WTC11 (cell line): ENCODE results near the gene ZBTB16. TPM values are rescaled to one million over a fixed set of nuclear protein-coding genes. Genes with fewer than 3 reads are reported as not detected.

Experiments
- ATAC-seq: fragments of 200-7000 bp; cut with Tn5 transposase; 2 replicates; pipeline ENCODE4 v1.10.0; 2021; ENCODE audit warnings: mild to moderate bottlenecking, moderate library complexity
- CTCF ChIA-PET: fragments of 300-600 bp; sonication (Branson Sonifier 250); formaldehyde crosslinking; loops from one replicate; lab custom pipeline; 2021; ENCODE audit warnings: antibody characterized with exemption; lab: Charles Lee
- POLR2A ChIA-PET: fragments of 350-600 bp; sonication (Branson Sonifier 250); formaldehyde crosslinking; loops from one replicate; lab custom pipeline; 2021; ENCODE audit warnings: antibody characterized with exemption; lab: Charles Lee
- DNase-seq: peaks from one replicate; pipeline ENCODE4 v3.0.0; 2021; ENCODE audit warnings: low spot score
- H3K27ac Mint-ChIP-seq: 2 replicates; pipeline ENCODE4 v1.8.0; 2021; ENCODE audit warnings: mixed read lengths
- H3K27me3 Mint-ChIP-seq: 2 replicates; pipeline ENCODE4 v1.8.0; 2021; ENCODE audit warnings: low read depth, mild to moderate bottlenecking, moderate library complexity, mixed read lengths
- H3K36me3 Mint-ChIP-seq: 2 replicates; pipeline ENCODE4 v1.8.0; 2021; ENCODE audit warnings: mixed read lengths
- H3K4me1 Mint-ChIP-seq: 2 replicates; pipeline ENCODE4 v1.8.0; 2022; ENCODE audit warnings: mixed read lengths
- H3K4me3 Mint-ChIP-seq: 2 replicates; pipeline ENCODE4 v1.8.0; 2021; ENCODE audit warnings: mild to moderate bottlenecking, moderate library complexity, mixed read lengths
- H3K9me3 Mint-ChIP-seq: 2 replicates; pipeline ENCODE4 v1.8.0; 2021; ENCODE audit warnings: mixed read lengths
- CREM ChIP-seq: sonication (generic); formaldehyde crosslinking; IDR thresholded peaks from 2 replicates; pipeline ENCODE4 v1.8.1; 2022; ENCODE audit warnings: mild to moderate bottlenecking, missing genetic modification reagents, moderate library complexity
- ESRRA ChIP-seq: sonication (generic); formaldehyde crosslinking; IDR thresholded peaks from 2 replicates; pipeline ENCODE4 v1.8.1; 2022; ENCODE audit warnings: mild to moderate bottlenecking, missing genetic modification reagents, borderline replicate concordance
- GABPB1 ChIP-seq: sonication (generic); formaldehyde crosslinking; IDR thresholded peaks from 2 replicates; pipeline ENCODE4 v1.8.1; 2023; ENCODE audit warnings: mild to moderate bottlenecking, missing genetic modification reagents
- GRHL2 ChIP-seq: fragments of 250-450 bp; sonication (Bioruptor Pico); IDR thresholded peaks from 2 replicates; pipeline ENCODE4 v1.8.0; 2022; ENCODE audit warnings: mild to moderate bottlenecking, moderate library complexity; ENCODE audit not compliant: insufficient replicate concordance, severe bottlenecking
- MXD4 ChIP-seq: fragments of 250-450 bp; sonication (Bioruptor Pico); IDR thresholded peaks from 2 replicates; pipeline ENCODE4 v1.8.0; 2021; ENCODE audit warnings: mild to moderate bottlenecking, moderate library complexity, borderline replicate concordance
- NR2C2 ChIP-seq: sonication (generic); formaldehyde crosslinking; IDR thresholded peaks from 2 replicates; pipeline ENCODE4 v1.8.0; 2022; ENCODE audit warnings: mild to moderate bottlenecking, missing genetic modification reagents
- USF2 ChIP-seq: sonication (generic); formaldehyde crosslinking; IDR thresholded peaks from 2 replicates; pipeline ENCODE4 v1.8.1; 2023; ENCODE audit warnings: mild to moderate bottlenecking, missing genetic modification reagents, moderate library complexity
- ZNF532 ChIP-seq: fragments of 250-450 bp; sonication (Bioruptor Pico); IDR thresholded peaks from 2 replicates; pipeline ENCODE4 v1.9.0; 2021; ENCODE audit warnings: mild to moderate bottlenecking, borderline replicate concordance
- total RNA-seq: library from RNA; stranded (reverse); gene quantifications from 3 replicates; pipeline ENCODE4 v1.2.3, GENCODE V29; 2021
- TF ChIP-seq, protein P1 (sequence below): sonication (generic); formaldehyde crosslinking; IDR thresholded peaks from 2 replicates; pipeline ENCODE4 v1.8.1; 2022; ENCODE audit warnings: mild to moderate bottlenecking, moderate library complexity, missing genetic modification reagents
- TF ChIP-seq, protein P2 (sequence below): sonication (generic); formaldehyde crosslinking; IDR thresholded peaks from 2 replicates; pipeline ENCODE4 v1.8.0; 2022; ENCODE audit warnings: missing genetic modification reagents
- TF ChIP-seq, protein P3 (sequence below): sonication (generic); formaldehyde crosslinking; IDR thresholded peaks from 2 replicates; pipeline ENCODE4 v1.8.1; 2022; ENCODE audit warnings: low read depth, mild to moderate bottlenecking, moderate library complexity, missing genetic modification reagents, borderline replicate concordance

Gene ZBTB16
- total RNA-seq, 1 experiment from 2014 or later: 0.57 TPM

DNA sequence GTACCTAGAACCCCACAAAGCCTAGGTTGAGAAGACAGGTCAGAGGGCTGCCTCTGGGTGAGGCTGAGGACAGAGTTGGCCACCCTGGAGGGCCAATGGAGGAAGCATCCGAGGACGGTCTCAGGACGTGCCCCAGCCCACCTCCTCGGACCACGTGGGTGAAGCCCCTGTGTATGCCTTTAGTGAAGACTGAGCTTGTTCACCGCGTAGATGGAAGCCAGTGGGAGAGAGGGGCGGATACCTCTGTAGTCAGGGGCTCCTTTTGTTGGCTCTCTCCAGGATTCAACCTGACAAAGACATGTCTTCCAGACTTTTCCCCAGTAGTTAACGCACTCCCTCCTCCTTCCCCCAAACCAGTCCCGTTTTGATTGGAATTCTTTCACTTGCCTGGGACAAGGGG is 110.7 kb downstream of the ZBTB16 start:
- Mint-ChIP-seq H3K4me1 (peaks cover 28% of the 10 kb centered on the region), H3K27ac (no peak overlapping the region), H3K36me3 (no peaks in the 10 kb centered on the region), H3K4me3 (no peak overlapping the region), H3K27me3 (no peaks in the 10 kb centered on the region), H3K9me3 (no peaks in the 10 kb centered on the region)
- ATAC-seq (peak; percentile 55), DNase-seq (no peak)
- TF ChIP-seq, protein P1, sequence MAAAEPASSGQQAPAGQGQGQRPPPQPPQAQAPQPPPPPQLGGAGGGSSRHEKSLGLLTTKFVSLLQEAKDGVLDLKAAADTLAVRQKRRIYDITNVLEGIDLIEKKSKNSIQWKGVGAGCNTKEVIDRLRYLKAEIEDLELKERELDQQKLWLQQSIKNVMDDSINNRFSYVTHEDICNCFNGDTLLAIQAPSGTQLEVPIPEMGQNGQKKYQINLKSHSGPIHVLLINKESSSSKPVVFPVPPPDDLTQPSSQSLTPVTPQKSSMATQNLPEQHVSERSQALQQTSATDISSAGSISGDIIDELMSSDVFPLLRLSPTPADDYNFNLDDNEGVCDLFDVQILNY (CRISPR knock-in tag): no peak
- no peak for TF ChIP-seq GRHL2 (CRISPR knock-in tag)
- no peak for TF ChIP-seq ZNF532 (CRISPR knock-in tag)
- TF ChIP-seq, protein P2, sequence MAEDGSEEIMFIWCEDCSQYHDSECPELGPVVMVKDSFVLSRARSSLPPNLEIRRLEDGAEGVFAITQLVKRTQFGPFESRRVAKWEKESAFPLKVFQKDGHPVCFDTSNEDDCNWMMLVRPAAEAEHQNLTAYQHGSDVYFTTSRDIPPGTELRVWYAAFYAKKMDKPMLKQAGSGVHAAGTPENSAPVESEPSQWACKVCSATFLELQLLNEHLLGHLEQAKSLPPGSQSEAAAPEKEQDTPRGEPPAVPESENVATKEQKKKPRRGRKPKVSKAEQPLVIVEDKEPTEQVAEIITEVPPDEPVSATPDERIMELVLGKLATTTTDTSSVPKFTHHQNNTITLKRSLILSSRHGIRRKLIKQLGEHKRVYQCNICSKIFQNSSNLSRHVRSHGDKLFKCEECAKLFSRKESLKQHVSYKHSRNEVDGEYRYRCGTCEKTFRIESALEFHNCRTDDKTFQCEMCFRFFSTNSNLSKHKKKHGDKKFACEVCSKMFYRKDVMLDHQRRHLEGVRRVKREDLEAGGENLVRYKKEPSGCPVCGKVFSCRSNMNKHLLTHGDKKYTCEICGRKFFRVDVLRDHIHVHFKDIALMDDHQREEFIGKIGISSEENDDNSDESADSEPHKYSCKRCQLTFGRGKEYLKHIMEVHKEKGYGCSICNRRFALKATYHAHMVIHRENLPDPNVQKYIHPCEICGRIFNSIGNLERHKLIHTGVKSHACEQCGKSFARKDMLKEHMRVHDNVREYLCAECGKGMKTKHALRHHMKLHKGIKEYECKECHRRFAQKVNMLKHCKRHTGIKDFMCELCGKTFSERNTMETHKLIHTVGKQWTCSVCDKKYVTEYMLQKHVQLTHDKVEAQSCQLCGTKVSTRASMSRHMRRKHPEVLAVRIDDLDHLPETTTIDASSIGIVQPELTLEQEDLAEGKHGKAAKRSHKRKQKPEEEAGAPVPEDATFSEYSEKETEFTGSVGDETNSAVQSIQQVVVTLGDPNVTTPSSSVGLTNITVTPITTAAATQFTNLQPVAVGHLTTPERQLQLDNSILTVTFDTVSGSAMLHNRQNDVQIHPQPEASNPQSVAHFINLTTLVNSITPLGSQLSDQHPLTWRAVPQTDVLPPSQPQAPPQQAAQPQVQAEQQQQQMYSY (CRISPR knock-in tag): no peak
- no peak for TF ChIP-seq USF2 (CRISPR knock-in tag)
- no peak for TF ChIP-seq GABPB1
- no peak for TF ChIP-seq MXD4
- no peak for TF ChIP-seq ESRRA (CRISPR knock-in tag)
- ChIA-PET POLR2A (no interaction called here), CTCF (interaction anchor here (1.7 to 2.0 kb wide), 4 partner anchors 10 to 134 kb away, joined by 3 to 7 read pairs (median 6); no protein-coding TSS in a partner anchor)

DNA sequence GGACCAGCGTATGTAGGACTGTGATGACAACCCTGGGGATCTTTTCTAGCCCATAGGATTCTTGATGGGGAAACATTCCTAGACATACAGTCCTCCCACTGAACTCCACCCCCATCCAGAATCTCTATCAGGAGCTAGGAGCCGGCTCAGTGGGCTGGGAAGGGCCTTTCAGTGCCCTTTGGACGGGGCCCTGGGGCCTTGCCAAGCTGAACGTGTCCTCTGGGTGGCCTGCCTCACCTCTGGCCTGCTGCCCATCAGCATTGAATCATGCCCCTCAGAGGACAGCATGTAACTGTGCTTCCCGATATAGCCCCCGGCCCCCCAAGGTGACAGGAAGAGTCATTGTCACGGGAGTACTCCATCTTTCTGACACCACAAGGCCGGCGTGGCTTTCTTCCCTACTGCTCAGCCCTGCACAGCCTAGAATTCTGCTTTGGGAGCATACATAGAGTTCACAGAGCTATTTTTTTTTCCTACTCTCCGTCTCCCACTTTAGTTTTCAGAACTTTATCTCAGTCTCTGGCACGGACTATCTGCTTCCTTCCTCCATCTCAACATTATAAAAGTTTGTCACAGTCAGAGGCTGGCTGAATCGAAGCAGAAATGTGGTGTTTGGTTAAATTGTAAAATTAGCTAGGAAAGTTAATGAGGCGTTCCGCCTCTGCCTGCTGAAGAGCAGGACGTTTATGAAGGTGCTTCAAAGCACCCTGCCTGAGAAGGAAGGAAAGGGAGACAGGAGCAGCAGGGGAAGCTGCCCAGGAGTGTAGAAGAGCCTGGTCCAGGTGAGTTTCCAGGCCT is 111.9 kb downstream of the ZBTB16 start:
- no peak overlapping the region for H3K27ac Mint-ChIP-seq

More for the DNA sequence above, 111.9 kb downstream of the ZBTB16 start:
- ChIA-PET CTCF (interaction anchor here (1.2 to 2.0 kb wide), 5 partner anchors 9 to 177 kb away, joined by 3 to 7 read pairs (median 4); no protein-coding TSS in a partner anchor), POLR2A (no interaction called here)
- TF ChIP-seq USF2 (CRISPR knock-in tag): no peak
- TF ChIP-seq, protein P3, sequence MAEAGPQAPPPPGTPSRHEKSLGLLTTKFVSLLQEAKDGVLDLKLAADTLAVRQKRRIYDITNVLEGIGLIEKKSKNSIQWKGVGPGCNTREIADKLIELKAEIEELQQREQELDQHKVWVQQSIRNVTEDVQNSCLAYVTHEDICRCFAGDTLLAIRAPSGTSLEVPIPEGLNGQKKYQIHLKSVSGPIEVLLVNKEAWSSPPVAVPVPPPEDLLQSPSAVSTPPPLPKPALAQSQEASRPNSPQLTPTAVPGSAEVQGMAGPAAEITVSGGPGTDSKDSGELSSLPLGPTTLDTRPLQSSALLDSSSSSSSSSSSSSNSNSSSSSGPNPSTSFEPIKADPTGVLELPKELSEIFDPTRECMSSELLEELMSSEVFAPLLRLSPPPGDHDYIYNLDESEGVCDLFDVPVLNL (CRISPR knock-in tag): no peak
- no peak for TF ChIP-seq NR2C2 (CRISPR knock-in tag)
- no peak for TF ChIP-seq CREM (CRISPR knock-in tag)
- H3K27me3 Mint-ChIP-seq: no peaks in the 10 kb centered on the region
- no peaks in the 10 kb centered on the region for H3K9me3 Mint-ChIP-seq
- DNase-seq (no peak), ATAC-seq (no peak)
- no peaks in the 10 kb centered on the region for H3K36me3 Mint-ChIP-seq
- no peak overlapping the region for H3K4me3 Mint-ChIP-seq
- H3K4me1 Mint-ChIP-seq: peaks cover 28% of the 10 kb centered on the region
